CD4-positive, CD25-positive, alpha-beta regulatory T cell (primary cell): ENCODE measurements around the gene HSDL1. TPM values are rescaled to one million over a fixed set of nuclear protein-coding genes. Genes with fewer than 3 reads are reported as not detected.

Experiments
- ATAC-seq, 2 donors: fragments of 150-1000 bp; cut with Tn5 transposase; one replicate each; pipeline ENCODE4 v1.10.0; 2021; ENCODE audit warnings: low read depth in 2 of 2, moderate number of reproducible peaks in 2 of 2, moderate library complexity in 1 of 2
- DNase-seq, 3 donors: peaks; one replicate each; pipeline versions ENCODE4 v3.0.0 to v3.0.0-alpha.2; 2012 to 2022; ENCODE audit warnings: mixed read lengths in 1 of 3
- H3K27ac ChIP-seq: one replicate; pipeline ENCODE4 v1.7.0; 2013; ENCODE audit warnings: mild to moderate bottlenecking, low read length; ENCODE audit not compliant: insufficient read depth, poor library complexity, severe bottlenecking
- H3K27me3 ChIP-seq: one replicate; pipeline ENCODE4 v1.7.0; 2013; ENCODE audit warnings: low read length; ENCODE audit not compliant: control insufficient read depth, insufficient read depth
- H3K36me3 ChIP-seq: one replicate; pipeline ENCODE4 v1.7.0; 2013; ENCODE audit warnings: mild to moderate bottlenecking, low read length, moderate library complexity; ENCODE audit not compliant: control insufficient read depth, insufficient read depth
- H3K4me1 ChIP-seq: 2 replicates; pipeline ENCODE4 v1.7.0; 2013; ENCODE audit warnings: mild to moderate bottlenecking, low read length; ENCODE audit not compliant: insufficient read depth, control insufficient read depth, poor library complexity, severe bottlenecking
- H3K4me3 ChIP-seq: one replicate; pipeline ENCODE4 v1.7.0; 2013; ENCODE audit warnings: low read depth, mild to moderate bottlenecking, low read length, moderate library complexity
- H3K9me3 ChIP-seq, 2 experiments: 1 replicate in 1 of 2; 2 replicates in 1 of 2; pipeline ENCODE4 v1.7.0; 2013; ENCODE audit warnings: low read length in 2 of 2, mild to moderate bottlenecking in 1 of 2, moderate library complexity in 1 of 2; ENCODE audit not compliant: control insufficient read depth in 2 of 2
- H3K27ac Mint-ChIP-seq, 3 donors: one replicate each; pipeline ENCODE4 v1.8.0; 2020 to 2022; ENCODE audit warnings: mild to moderate bottlenecking in 3 of 3, mixed read lengths in 3 of 3, moderate library complexity in 2 of 3
- H3K27me3 Mint-ChIP-seq: one replicate; pipeline ENCODE4 v1.8.0; 2022; ENCODE audit warnings: mild to moderate bottlenecking, mixed read lengths
- H3K36me3 Mint-ChIP-seq: one replicate; pipeline ENCODE4 v1.8.0; 2020; ENCODE audit warnings: mixed read lengths
- H3K4me1 Mint-ChIP-seq, 4 donors: one replicate each; pipeline ENCODE4 v1.8.0; 2020 to 2022; ENCODE audit warnings: mixed read lengths in 4 of 4, mild to moderate bottlenecking in 1 of 4
- H3K4me3 Mint-ChIP-seq, 4 donors: one replicate each; pipeline ENCODE4 v1.8.0; 2020 to 2022; ENCODE audit warnings: mild to moderate bottlenecking in 4 of 4, mixed read lengths in 4 of 4, moderate library complexity in 3 of 4
- H3K9me3 Mint-ChIP-seq, 7 donors: one replicate each; pipeline ENCODE4 v1.8.0; 2020 to 2022; ENCODE audit warnings: mixed read lengths in 7 of 7, mild to moderate bottlenecking in 3 of 7, moderate library complexity in 2 of 7
- polyA plus RNA-seq, 4 donors: library from polyadenylated mRNA; unstranded; fragments of 300-500 nt; fragmentation: Illumina TruSeq; gene quantifications; one replicate each; pipeline ENCODE4 v1.2.3, GENCODE V29; 2021
- total RNA-seq: library from RNA; stranded (reverse); gene quantifications from one replicate; pipeline ENCODE4 v1.2.3, GENCODE V29; 2022

HSDL1 gene
- total and polyA plus RNA-seq, 5 donors from 2014 or later = 6.8 to 17.3 (median 9.9) TPM

DNA sequence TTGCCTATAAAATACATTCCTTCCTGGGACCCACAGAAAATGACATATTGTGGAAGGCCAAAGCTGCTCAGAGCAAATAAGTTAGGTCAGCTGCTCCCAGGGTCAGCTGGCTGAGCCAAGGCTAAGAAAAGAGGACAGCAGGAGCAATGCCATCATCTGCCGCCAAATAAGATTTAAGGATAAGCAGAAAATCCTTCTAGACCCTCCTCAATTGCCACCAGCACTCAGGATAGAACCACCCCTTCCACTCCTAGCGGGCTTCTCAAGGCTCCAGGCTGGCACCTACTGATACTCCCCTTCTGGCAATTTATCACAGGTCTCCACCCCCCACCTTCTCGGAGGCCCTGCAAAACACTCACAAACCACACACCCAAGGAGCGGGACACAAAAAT lies 51.1 kb downstream of the HSDL1 start:
- H3K9me3 ChIP-seq = no peaks in the 10 kb centered on the region
- Mint-ChIP-seq H3K36me3 (peaks cover 45% of the 10 kb centered on the region), H3K27me3 (no peaks in the 10 kb centered on the region), H3K9me3 (no peaks in the 10 kb centered on the region), H3K27ac (peak overlapping the region in 2 of 3 donors; percentile 69 to 75), H3K4me1 (peaks cover 4 to 18% (median 8%) of the 10 kb centered on the region in 4 donors), H3K4me3 (no peak overlapping the region)
- no peaks in the 10 kb centered on the region for H3K27me3 ChIP-seq
- DNase-seq (no peak), ATAC-seq (no peak)
- no peak overlapping the region for H3K27ac ChIP-seq
- peaks cover 96% of the 10 kb centered on the region for H3K36me3 ChIP-seq
- H3K4me1 ChIP-seq = no peaks in the 10 kb centered on the region
- H3K4me3 ChIP-seq = no peak overlapping the region

DNA sequence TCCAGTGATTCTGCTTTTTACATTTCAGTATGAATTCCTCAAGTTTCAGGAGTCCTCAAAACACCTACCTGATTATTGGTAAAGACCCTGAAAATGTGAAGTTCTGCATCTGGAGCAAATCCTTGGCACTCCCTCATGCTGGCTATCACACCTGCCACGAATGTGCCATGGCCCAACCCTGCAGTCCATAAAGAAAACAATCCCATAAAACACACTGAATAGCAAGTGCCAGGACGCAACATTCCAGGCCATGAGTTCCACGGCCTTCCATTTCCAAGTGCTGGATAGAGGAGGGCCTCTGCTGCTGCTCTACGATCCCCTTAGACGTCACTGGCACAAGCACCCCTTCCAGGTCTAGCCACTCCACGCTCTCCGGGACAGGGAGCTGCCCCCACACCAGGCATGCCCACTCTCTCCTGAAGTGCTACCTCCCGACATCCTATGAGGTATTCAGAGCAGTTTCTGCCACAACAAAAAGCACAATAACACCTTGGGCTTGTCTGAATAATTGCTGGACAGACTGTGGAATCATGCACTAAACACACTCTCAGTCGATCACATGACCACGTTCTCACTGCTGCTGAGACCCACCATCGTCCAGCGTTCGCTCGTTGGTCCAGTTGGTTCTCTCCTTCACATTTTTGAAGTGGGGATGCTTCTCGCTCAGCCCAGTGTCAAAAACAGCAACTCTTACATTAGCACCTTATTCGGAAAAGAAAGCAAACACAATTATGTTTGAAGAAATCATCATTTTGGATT lies 51.7 kb downstream of the HSDL1 start:
- peak overlapping the region in 1 of 3 donors; percentile 75 for H3K27ac Mint-ChIP-seq
- DNase-seq (no peak), ATAC-seq (no peak)
- no peaks in the 10 kb centered on the region for H3K27me3 Mint-ChIP-seq
- Histone ChIP-seq H3K9me3 (no peaks in the 10 kb centered on the region), H3K4me1 (no peaks in the 10 kb centered on the region), H3K36me3 (peaks cover 96% of the 10 kb centered on the region), H3K4me3 (no peak overlapping the region), H3K27me3 (no peaks in the 10 kb centered on the region), H3K27ac (no peak overlapping the region)
- H3K9me3 Mint-ChIP-seq = no peaks in the 10 kb centered on the region
- peaks cover 4 to 21% (median 11%) of the 10 kb centered on the region in 4 donors for H3K4me1 Mint-ChIP-seq
- peaks cover 46% of the 10 kb centered on the region for H3K36me3 Mint-ChIP-seq
- no peak overlapping the region for H3K4me3 Mint-ChIP-seq

DNA sequence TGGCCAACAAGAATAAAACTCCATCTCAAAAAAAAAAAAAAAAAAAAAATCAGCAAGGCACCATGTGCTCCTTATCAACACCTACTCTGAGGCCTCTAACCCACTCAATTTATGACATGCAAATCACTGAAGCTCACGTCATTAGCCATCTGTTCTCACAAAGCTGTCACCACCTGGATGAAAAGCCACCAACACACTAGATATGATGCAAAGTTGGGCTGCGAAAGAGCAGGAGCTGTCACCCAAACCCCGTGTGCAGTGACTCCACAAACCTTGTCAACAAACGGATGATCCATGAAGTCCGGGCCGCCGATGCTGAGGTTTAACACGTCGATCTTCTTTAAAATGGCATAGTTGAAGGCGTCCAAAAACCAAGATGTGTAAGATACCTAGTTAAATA lies 53.5 kb downstream of the HSDL1 start:
- no peak overlapping the region for H3K27ac ChIP-seq
- no peak for DNase-seq
- no peak overlapping the region for H3K4me3 Mint-ChIP-seq
- no peak for ATAC-seq
- H3K4me3 ChIP-seq = no peak overlapping the region
- H3K9me3 ChIP-seq = no peaks in the 10 kb centered on the region
- peaks cover 56% of the 10 kb centered on the region for H3K36me3 Mint-ChIP-seq
- no peaks in the 10 kb centered on the region for H3K9me3 Mint-ChIP-seq
- H3K36me3 ChIP-seq = peaks cover 98% of the 10 kb centered on the region
- no peaks in the 10 kb centered on the region for H3K27me3 Mint-ChIP-seq
- no peaks in the 10 kb centered on the region for H3K27me3 ChIP-seq
- H3K27ac Mint-ChIP-seq = peak overlapping the region in 1 of 3 donors; percentile 49
- H3K4me1 Mint-ChIP-seq = peaks cover 4 to 25% (median 14%) of the 10 kb centered on the region in 4 donors
- H3K4me1 ChIP-seq = peaks cover 9% of the 10 kb centered on the region

DNA sequence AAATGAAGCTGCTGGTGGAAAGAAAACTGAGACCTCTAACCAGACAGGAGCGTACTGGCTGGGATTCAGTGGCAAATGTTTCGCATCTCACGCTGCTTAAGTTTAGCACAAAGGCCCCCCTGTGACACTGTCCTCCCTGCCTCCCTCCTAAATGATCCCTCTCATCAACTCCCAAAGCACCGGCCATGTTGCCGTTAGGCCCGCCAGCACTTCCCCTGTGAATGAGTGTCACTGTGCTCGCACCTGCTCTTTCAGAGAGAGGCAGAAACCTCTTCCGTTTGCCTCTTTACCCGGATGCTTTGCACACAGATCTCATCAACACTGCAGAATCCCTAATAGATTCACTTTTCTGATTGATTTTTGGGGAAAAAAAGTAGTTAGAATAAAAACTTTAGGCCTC lies 54.8 kb downstream of the HSDL1 start:
- H3K27me3 Mint-ChIP-seq = no peaks in the 10 kb centered on the region
- peaks cover 0 to 31% (median 18%) of the 10 kb centered on the region in 4 donors for H3K4me1 Mint-ChIP-seq
- Histone ChIP-seq H3K4me1 (peaks cover 17% of the 10 kb centered on the region), H3K27me3 (no peaks in the 10 kb centered on the region), H3K27ac (no peak overlapping the region), H3K4me3 (no peak overlapping the region), H3K9me3 (no peaks in the 10 kb centered on the region), H3K36me3 (peaks cover 92% of the 10 kb centered on the region)
- H3K27ac Mint-ChIP-seq = no peak overlapping the region
- no peak overlapping the region for H3K4me3 Mint-ChIP-seq
- H3K9me3 Mint-ChIP-seq = no peaks in the 10 kb centered on the region
- ATAC-seq = no peak
- DNase-seq = peak in 1 of 3 donors; percentile 16
- peaks cover 56% of the 10 kb centered on the region for H3K36me3 Mint-ChIP-seq

DNA sequence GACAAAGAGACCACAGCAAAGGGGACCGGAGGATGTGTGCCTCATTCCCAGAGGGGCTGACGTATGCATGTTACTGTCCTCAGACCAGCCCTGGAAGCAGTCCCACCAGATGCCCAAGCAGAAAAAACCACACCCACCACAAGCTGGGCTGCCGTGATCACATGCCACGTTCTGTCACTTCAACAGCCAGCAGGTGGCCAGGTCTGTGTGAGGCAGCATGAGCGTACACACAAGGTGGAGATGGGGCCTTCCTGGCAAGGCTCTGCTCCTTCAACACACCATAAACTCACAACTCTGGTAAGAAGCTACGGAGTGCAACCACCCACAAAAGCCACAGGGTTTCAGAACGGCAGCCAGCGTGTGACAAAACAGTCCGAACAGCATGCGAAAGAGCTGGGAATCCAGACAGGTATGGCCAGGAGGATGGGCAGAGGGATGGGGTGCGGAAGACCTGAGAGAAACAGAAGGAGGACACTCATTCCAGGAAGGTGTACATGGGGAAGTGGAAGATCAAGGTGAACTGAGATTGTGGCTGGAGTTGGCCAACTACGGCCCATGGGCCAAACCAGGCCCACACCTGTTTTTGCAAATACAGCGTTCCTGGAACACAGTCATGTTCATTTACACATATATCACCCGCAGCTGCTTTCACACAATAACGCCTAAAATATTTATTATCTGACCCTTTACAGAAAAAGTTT lies 56.1 kb downstream of the HSDL1 start:
- peaks cover 8 to 37% (median 21%) of the 10 kb centered on the region in 4 donors for H3K4me1 Mint-ChIP-seq

DNA sequence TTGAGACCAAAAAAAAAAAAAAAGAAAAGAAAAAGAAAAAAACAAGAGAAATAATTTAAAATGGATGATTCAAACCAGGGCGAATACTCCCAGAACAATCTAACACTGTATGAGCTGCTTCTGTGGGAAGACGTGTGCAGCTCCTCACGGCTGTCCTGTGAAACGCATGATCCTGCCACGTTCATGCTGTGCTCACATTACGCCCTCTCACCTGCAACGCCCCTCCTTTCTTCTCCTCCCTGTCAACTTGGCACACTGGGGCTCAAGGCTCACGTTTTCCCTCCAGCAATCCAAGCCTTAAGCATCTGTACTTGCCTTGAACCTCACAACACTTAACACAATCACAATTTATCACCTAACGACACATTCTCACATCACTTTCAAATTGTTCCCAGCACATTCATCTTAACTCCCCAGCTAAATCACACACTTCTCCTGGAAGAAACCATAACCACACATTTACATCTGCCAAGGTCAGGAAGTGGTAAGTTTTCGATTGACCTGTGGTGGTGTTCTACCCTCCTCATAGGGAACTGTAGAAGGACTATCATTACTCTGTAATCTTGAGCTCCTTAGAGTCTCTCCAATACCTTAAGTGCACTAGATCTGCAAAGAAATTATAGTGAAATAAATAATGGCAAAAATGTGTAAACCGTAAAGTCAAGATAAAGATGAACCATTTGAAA lies 57.4 kb downstream of the HSDL1 start:
- peaks cover 22% of the 10 kb centered on the region for H3K4me1 ChIP-seq
- no peaks in the 10 kb centered on the region for H3K27me3 ChIP-seq
- peaks cover 83% of the 10 kb centered on the region for H3K36me3 ChIP-seq
- H3K27ac ChIP-seq = no peak overlapping the region
- H3K4me3 Mint-ChIP-seq = no peak overlapping the region
- peak overlapping the region in 2 of 3 donors; percentile 78 to 85 for H3K27ac Mint-ChIP-seq
- no peaks in the 10 kb centered on the region for H3K27me3 Mint-ChIP-seq
- H3K4me1 Mint-ChIP-seq = peaks cover 11 to 37% (median 21%) of the 10 kb centered on the region in 4 donors
- no peaks in the 10 kb centered on the region for H3K9me3 ChIP-seq
- DNase-seq (no peak), ATAC-seq (no peak)
- H3K36me3 Mint-ChIP-seq = peaks cover 41% of the 10 kb centered on the region
- no peaks in the 10 kb centered on the region for H3K9me3 Mint-ChIP-seq
- no peak overlapping the region for H3K4me3 ChIP-seq

More for the DNA sequence above, 56.1 kb downstream of the HSDL1 start:
- peak overlapping the region; percentile 49 to 66 (median 63) for H3K27ac Mint-ChIP-seq
- no peaks in the 10 kb centered on the region for H3K27me3 Mint-ChIP-seq
- H3K4me3 Mint-ChIP-seq = no peak overlapping the region
- H3K4me1 ChIP-seq = peaks cover 22% of the 10 kb centered on the region
- H3K9me3 ChIP-seq = no peaks in the 10 kb centered on the region
- ATAC-seq (peak; percentile 35 to 53), DNase-seq (peak in 2 of 3 donors; percentile 22 to 65)
- no peaks in the 10 kb centered on the region for H3K9me3 Mint-ChIP-seq
- no peaks in the 10 kb centered on the region for H3K27me3 ChIP-seq
- peaks cover 51% of the 10 kb centered on the region for H3K36me3 Mint-ChIP-seq
- H3K36me3 ChIP-seq = peaks cover 83% of the 10 kb centered on the region
- H3K4me3 ChIP-seq = no peak overlapping the region
- no peak overlapping the region for H3K27ac ChIP-seq

DNA sequence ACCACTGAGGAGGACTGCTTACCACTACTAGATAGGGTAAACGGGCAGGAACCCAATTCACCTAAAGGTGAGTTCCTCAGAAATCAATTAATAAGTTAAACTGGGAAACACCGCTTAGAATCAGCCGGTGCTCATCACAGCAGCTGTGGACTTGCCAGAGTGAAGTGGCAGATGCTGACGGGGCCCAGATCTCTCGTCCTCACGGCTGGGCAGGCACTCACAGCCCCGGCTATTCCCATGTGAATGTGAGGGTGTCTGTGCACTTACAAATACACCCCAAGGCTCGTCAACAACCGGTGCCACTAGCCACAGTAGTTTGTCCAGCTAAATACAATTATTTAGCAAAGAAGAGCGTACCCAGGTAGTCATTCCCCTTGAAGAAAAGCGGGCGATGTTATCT lies 58.0 kb downstream of the HSDL1 start:
- H3K27ac Mint-ChIP-seq = peak overlapping the region in 1 of 3 donors; percentile 48
- H3K27ac ChIP-seq = no peak overlapping the region
- no peak overlapping the region for H3K4me3 Mint-ChIP-seq
- ATAC-seq (no peak), DNase-seq (no peak)
- H3K9me3 Mint-ChIP-seq = no peaks in the 10 kb centered on the region
- peaks cover 11 to 37% (median 21%) of the 10 kb centered on the region in 4 donors for H3K4me1 Mint-ChIP-seq
- H3K36me3 Mint-ChIP-seq = peaks cover 40% of the 10 kb centered on the region
- no peaks in the 10 kb centered on the region for H3K9me3 ChIP-seq
- no peaks in the 10 kb centered on the region for H3K27me3 Mint-ChIP-seq
- peaks cover 22% of the 10 kb centered on the region for H3K4me1 ChIP-seq
- peaks cover 83% of the 10 kb centered on the region for H3K36me3 ChIP-seq
- H3K27me3 ChIP-seq = no peaks in the 10 kb centered on the region
- no peak overlapping the region for H3K4me3 ChIP-seq
